ENCODE data around the gene RANBP17.

RANBP17 gene

GRCh38 chr5:171315925-171316257, 454.1 kb downstream of the RANBP17 start (continued):
- no peak for TF ChIP-seq CREB5 (CRISPR knock-in tag; IDR thresholded peaks at IDR 0.05; ENCODE audit: low read depth)
- TF ChIP-seq RARB (CRISPR knock-in tag; IDR thresholded peaks at IDR 0.05), result no peak
- TF ChIP-seq TCF4 (CRISPR knock-in tag; IDR thresholded peaks at IDR 0.05; ENCODE audit: borderline replicate concordance), result no peak
- TF ChIP-seq BACH2 (CRISPR knock-in tag; IDR thresholded peaks at IDR 0.05; ENCODE audit: borderline replicate concordance), result no peak
- no peak for TF ChIP-seq ZC3H10 (CRISPR knock-in tag; IDR thresholded peaks at IDR 0.05)
- no peak for TF ChIP-seq POU6F1 (CRISPR knock-in tag; IDR thresholded peaks at IDR 0.05; ENCODE audit: borderline replicate concordance, low read depth)
- no peak for TF ChIP-seq SNAI2 (CRISPR knock-in tag; IDR thresholded peaks at IDR 0.05)
- no peak for TF ChIP-seq CSDC2 (CRISPR knock-in tag; IDR thresholded peaks at IDR 0.05)

- no peak for TF ChIP-seq ZFP30 (CRISPR knock-in tag; IDR thresholded peaks at IDR 0.05)
- TF ChIP-seq POU6F1 (CRISPR knock-in tag; IDR thresholded peaks at IDR 0.05; ENCODE audit: borderline replicate concordance, low read depth), result no peak
- no peak for ATAC-seq
These were observed 454.7 kb downstream of the RANBP17 start for GRCh38 chr5:171316258-171317121.

- TF ChIP-seq ZNF565 (CRISPR knock-in tag; conservative IDR thresholded peaks at IDR 0.05; ENCODE audit: low read depth) (no peak), TCF4 (CRISPR knock-in tag; IDR thresholded peaks at IDR 0.05; ENCODE audit: borderline replicate concordance) (no peak), CSDC2 (CRISPR knock-in tag; IDR thresholded peaks at IDR 0.05) (no peak), SNAI2 (CRISPR knock-in tag; IDR thresholded peaks at IDR 0.05) (no peak), ZFP30 (CRISPR knock-in tag; IDR thresholded peaks at IDR 0.05) (no peak), ESRRG (CRISPR knock-in tag; IDR thresholded peaks at IDR 0.05) (no peak), CREB5 (CRISPR knock-in tag; IDR thresholded peaks at IDR 0.05; ENCODE audit: low read depth) (no peak), ZNF70 (CRISPR knock-in tag; IDR thresholded peaks at IDR 0.05) (no peak), TSHZ2 (CRISPR knock-in tag; IDR thresholded peaks at IDR 0.05) (no peak), POU6F1 (CRISPR knock-in tag; IDR thresholded peaks at IDR 0.05; ENCODE audit: borderline replicate concordance, low read depth) (no peak), BACH2 (CRISPR knock-in tag; IDR thresholded peaks at IDR 0.05; ENCODE audit: borderline replicate concordance) (no peak), PPARA (CRISPR knock-in tag; IDR thresholded peaks at IDR 0.05; ENCODE audit: borderline replicate concordance) (no peak), ZNF8 (CRISPR knock-in tag; IDR thresholded peaks at IDR 0.05) (no peak)
These were observed 455.4 kb downstream of the RANBP17 start for GRCh38 chr5:171317230-171317629.

GRCh38 chr5:171318026-171318425, 456.2 kb downstream of the RANBP17 start:
- ATAC-seq, result no peak
- TF ChIP-seq GLIS3 (CRISPR knock-in tag; IDR thresholded peaks at IDR 0.05) (no peak), TSHZ2 (CRISPR knock-in tag; IDR thresholded peaks at IDR 0.05) (no peak), CSRNP3 (CRISPR knock-in tag; IDR thresholded peaks at IDR 0.05) (no peak), ZNF70 (CRISPR knock-in tag; IDR thresholded peaks at IDR 0.05) (no peak)

More at GRCh38 chr5:171317230-171317629, 455.4 kb downstream of the RANBP17 start:
- ATAC-seq, result no peak

Measured in SK-N-SH treated with all-trans-retinoic acid at 6 μM for 48 hours (cell line).